ENCODE data around the gene GPC5.

The GPC5 gene

GRCh38 chr13:91454666-91455065, 56.2 kb downstream of the GPC5 start:
- DNase-seq: no peak

- no peak for DNase-seq
Measured at GRCh38 chr13:91456837-91457236, 58.4 kb downstream of the GPC5 start.

- DNase-seq: peak in 1 of 51 donors; percentile 1
Measured at GRCh38 chr13:91459485-91459884, 61.1 kb downstream of the GPC5 start.

GRCh38 chr13:91464336-91464735, 65.9 kb downstream of the GPC5 start:
- no peak for DNase-seq

- no peak for DNase-seq
Measured at GRCh38 chr13:91467236-91467635, 68.8 kb downstream of the GPC5 start.

GRCh38 chr13:91468301-91468700, 69.9 kb downstream of the GPC5 start:
- no peak for DNase-seq

GRCh38 chr13:91470084-91470621, 71.7 kb downstream of the GPC5 start:
- no peak for DNase-seq

GRCh38 chr13:91470681-91471080, 72.3 kb downstream of the GPC5 start:
- DNase-seq: no peak

GRCh38 chr13:91482427-91482826, 84.0 kb downstream of the GPC5 start:
- no peak for DNase-seq

GRCh38 chr13:91491980-91492379, 93.6 kb downstream of the GPC5 start:
- DNase-seq: no peak

GRCh38 chr13:91493442-91493841, 95.0 kb downstream of the GPC5 start:
- no peak for DNase-seq

- DNase-seq: no peak
Measured at GRCh38 chr13:91498298-91498697, 99.9 kb downstream of the GPC5 start.

GRCh38 chr13:91504216-91504615, 105.8 kb downstream of the GPC5 start:
- no peak for DNase-seq

- DNase-seq: no peak
Measured at GRCh38 chr13:91506759-91507158, 108.3 kb downstream of the GPC5 start.

- DNase-seq: no peak
Measured at GRCh38 chr13:91510058-91510457, 111.6 kb downstream of the GPC5 start.

GRCh38 chr13:91513790-91514189, 115.4 kb downstream of the GPC5 start:
- no peak for DNase-seq

GRCh38 chr13:91516799-91517198, 118.4 kb downstream of the GPC5 start:
- DNase-seq: no peak

GRCh38 chr13:91520952-91521351, 122.5 kb downstream of the GPC5 start:
- DNase-seq: no peak

GRCh38 chr13:91523116-91523515, 124.7 kb downstream of the GPC5 start:
- DNase-seq: no peak

GRCh38 chr13:91526543-91527033, 128.2 kb downstream of the GPC5 start:
- no peak for DNase-seq

- no peak for DNase-seq
Measured at GRCh38 chr13:91529739-91530482, 131.5 kb downstream of the GPC5 start.

- DNase-seq: no peak
Measured at GRCh38 chr13:91531646-91532045, 133.2 kb downstream of the GPC5 start.

- no peak for DNase-seq
Measured at GRCh38 chr13:91533354-91533753, 134.9 kb downstream of the GPC5 start.

All from hypothalamus (tissue), 51 donors.